ENCODE measurements around the gene RASAL1. TPM values are rescaled to one million over a fixed set of nuclear protein-coding genes. Genes with fewer than 3 reads are reported as not detected.

Gene RASAL1, protein sequence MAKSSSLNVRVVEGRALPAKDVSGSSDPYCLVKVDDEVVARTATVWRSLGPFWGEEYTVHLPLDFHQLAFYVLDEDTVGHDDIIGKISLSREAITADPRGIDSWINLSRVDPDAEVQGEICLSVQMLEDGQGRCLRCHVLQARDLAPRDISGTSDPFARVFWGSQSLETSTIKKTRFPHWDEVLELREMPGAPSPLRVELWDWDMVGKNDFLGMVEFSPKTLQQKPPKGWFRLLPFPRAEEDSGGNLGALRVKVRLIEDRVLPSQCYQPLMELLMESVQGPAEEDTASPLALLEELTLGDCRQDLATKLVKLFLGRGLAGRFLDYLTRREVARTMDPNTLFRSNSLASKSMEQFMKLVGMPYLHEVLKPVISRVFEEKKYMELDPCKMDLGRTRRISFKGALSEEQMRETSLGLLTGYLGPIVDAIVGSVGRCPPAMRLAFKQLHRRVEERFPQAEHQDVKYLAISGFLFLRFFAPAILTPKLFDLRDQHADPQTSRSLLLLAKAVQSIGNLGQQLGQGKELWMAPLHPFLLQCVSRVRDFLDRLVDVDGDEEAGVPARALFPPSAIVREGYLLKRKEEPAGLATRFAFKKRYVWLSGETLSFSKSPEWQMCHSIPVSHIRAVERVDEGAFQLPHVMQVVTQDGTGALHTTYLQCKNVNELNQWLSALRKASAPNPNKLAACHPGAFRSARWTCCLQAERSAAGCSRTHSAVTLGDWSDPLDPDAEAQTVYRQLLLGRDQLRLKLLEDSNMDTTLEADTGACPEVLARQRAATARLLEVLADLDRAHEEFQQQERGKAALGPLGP
- total RNA-seq, result 1 to 10 TPM; 1.2 to 2.7 TPM
- polyA plus RNA-seq (2013, experiment 1 of 2), result 0.49 TPM
- polyA plus RNA-seq (2013, experiment 2 of 2), result 0.34 TPM
- total RNA-seq, result 0 to 16.7 (median 1.3) reads per million in 172 experiments

DNA sequence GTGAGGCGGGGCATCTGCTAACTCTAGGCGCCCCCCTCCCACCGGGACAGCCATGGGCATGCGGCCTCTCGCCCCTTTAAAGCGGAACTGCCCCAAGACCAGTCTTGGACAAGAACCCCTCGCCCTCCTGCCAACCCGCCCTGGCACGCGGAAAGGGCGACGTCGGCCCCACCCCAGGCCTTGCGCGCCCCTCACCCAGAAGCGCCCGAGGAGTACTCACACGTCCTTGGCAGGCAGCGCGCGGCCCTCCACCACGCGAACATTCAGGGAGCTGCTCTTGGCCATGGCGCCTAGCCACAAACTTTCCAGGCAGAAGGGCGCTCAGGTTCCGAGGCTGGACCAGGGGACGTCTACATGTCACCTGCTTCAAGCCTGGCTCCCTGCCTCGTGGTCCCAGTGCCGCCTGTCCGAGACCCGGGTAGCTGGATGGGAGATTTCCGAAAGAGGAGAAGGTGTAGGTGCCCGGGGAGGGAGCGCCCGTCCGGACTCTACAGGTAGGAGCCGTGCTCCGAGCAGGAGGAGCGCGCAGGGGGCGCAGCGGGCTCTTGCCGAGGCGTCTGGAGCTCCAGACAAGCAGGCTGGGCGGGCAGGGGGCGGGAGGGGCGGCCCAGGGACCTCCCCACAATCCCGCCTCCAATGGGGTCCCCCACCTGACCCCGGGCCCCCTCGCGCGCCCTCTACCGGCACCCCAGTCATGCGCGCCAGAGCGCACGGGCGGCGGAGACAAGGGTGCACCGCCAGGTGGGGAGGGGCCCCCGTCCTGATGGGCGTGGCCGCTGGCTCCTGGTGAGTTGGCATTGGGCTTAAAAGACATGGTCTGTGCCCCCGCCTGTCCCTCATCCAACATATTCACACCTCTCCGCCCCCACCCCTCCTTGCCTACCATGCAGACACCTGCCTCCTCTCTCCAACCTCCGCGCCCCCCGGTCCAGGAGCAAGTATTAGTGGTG lies at the start of gene RASAL1:
TSS of gene RASAL1 (minus strand) at position 584 of the 950 bp plus-strand sequence. CDS start at position 285, 299 bp downstream.
- Mint-ChIP-seq H3K4me1 (ENCODE audit: low read depth) (peaks cover 13% of the 10 kb centered on the region), H3K9me3 (no peaks in the 10 kb centered on the region), H3K36me3 (ENCODE audit: low read depth) (no peaks in the 10 kb centered on the region), H3K27ac (peak within 1 kb of the TSS; percentile 98), H3K27me3 (no peaks in the 10 kb centered on the region), H3K4me3 (peak within 1 kb of the TSS; percentile 92)
- H3K27me3 ChIP-seq (ENCODE audit: control insufficient read depth in 1 of 2, insufficient read depth in 2 of 2, low read length in 2 of 2), result no peaks in the 10 kb centered on the region
- DNase-seq, result peak; percentile 58 to 85 (median 76)
- H3K9me3 ChIP-seq (ENCODE audit: control insufficient read depth in 1 of 2, insufficient read depth in 1 of 2, low read length in 2 of 2), result no peaks in the 10 kb centered on the region
- ATAC-seq (ENCODE audit: poor library complexity), result peak; percentile 88
- peaks cover 22% of the 10 kb centered on the region for H3K4me1 ChIP-seq (ENCODE audit: insufficient read depth, low read length)
- peak within 1 kb of the TSS; percentile 51 for H3K4me3 ChIP-seq (ENCODE audit: low read length)
- TF ChIP-seq, protein P1, sequence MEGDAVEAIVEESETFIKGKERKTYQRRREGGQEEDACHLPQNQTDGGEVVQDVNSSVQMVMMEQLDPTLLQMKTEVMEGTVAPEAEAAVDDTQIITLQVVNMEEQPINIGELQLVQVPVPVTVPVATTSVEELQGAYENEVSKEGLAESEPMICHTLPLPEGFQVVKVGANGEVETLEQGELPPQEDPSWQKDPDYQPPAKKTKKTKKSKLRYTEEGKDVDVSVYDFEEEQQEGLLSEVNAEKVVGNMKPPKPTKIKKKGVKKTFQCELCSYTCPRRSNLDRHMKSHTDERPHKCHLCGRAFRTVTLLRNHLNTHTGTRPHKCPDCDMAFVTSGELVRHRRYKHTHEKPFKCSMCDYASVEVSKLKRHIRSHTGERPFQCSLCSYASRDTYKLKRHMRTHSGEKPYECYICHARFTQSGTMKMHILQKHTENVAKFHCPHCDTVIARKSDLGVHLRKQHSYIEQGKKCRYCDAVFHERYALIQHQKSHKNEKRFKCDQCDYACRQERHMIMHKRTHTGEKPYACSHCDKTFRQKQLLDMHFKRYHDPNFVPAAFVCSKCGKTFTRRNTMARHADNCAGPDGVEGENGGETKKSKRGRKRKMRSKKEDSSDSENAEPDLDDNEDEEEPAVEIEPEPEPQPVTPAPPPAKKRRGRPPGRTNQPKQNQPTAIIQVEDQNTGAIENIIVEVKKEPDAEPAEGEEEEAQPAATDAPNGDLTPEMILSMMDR (IDR thresholded peaks at IDR 0.05), result peak; percentile 61
- H3K36me3 ChIP-seq (ENCODE audit: insufficient read depth, low read length), result no peaks in the 10 kb centered on the region
- POLR2A ChIA-PET, result no interaction called here
- intact Hi-C loops (cut with DNase I, micrococcal nuclease), result loop anchor here in 1 of 2 experiments (1.0 to 5.0 kb wide), 2 partner anchors 17 to 37 kb away; no protein-coding TSS in a partner anchor
- CTCF ChIA-PET, result interaction anchor here (0.7 to 1.9 kb wide), 5 partner anchors 18 to 78 kb away, joined by 3 to 12 read pairs (median 3); no protein-coding TSS in a partner anchor
- H3K27ac ChIP-seq (ENCODE audit: low read depth in 1 of 2, low read length in 2 of 2), result peak within 1 kb of the TSS in 1 of 2 donors; percentile 61

DNA sequence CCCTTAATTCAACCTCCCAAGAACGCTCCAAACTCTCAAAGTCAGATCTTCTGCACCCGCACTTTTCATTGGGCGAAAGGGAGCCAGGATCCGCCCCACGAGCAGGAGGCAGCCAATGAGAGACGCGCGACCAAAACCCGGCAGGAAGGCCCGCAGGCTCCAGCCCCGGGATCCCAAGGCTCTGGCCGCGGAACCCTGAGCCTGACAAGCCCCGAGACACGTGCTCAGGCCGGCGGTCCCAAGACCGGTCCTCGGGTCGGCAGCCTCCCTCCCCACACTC lies 49.3 kb upstream of the RASAL1 start:
- H3K9me3 ChIP-seq (ENCODE audit: control insufficient read depth in 1 of 2, insufficient read depth in 1 of 2, low read length in 2 of 2), result no peaks in the 10 kb centered on the region
- ChIA-PET POLR2A (interaction anchor here (0.6 to 2.6 kb wide), 10 partner anchors 10 to 247 kb away, joined by 3 to 24 read pairs (median 4); partner anchors contain the start of genes OAS2, OAS3 and TPCN1), CTCF (interaction anchor here (3.6 kb wide), 1 partner anchor 10 kb away, joined by 19 read pairs; no protein-coding TSS in a partner anchor)
- Mint-ChIP-seq H3K4me1 (ENCODE audit: low read depth) (peaks cover 40% of the 10 kb centered on the region), H3K27me3 (no peaks in the 10 kb centered on the region), H3K36me3 (ENCODE audit: low read depth) (peaks cover 60% of the 10 kb centered on the region), H3K4me3 (peak overlapping the region; percentile 97), H3K9me3 (no peaks in the 10 kb centered on the region), H3K27ac (peak overlapping the region; percentile 99)
- intact Hi-C loops (cut with DNase I, micrococcal nuclease), result loop anchor here (2.0 to 10.0 kb wide), 7 partner anchors 22 to 1500 kb away; partner anchors contain the start of genes TPCN1 (in 2 of the 2), ACAD10 (in 1 of the 2), BRAP (in 1 of the 2) and PLBD2 (in 1 of the 2)
- H3K27me3 ChIP-seq (ENCODE audit: control insufficient read depth in 1 of 2, insufficient read depth in 2 of 2, low read length in 2 of 2), result no peaks in the 10 kb centered on the region
- H3K36me3 ChIP-seq (ENCODE audit: insufficient read depth, low read length), result peaks cover 28% of the 10 kb centered on the region
- TF ChIP-seq, protein P1 (IDR thresholded peaks at IDR 0.05), result no peak
- peak; percentile 81 for ATAC-seq (ENCODE audit: poor library complexity)
- DNase-seq, result peak; percentile 75 to 94 (median 82)
- peak overlapping the region; percentile 94 for H3K4me3 ChIP-seq (ENCODE audit: low read length)
- H3K27ac ChIP-seq (ENCODE audit: low read depth in 1 of 2, low read length in 2 of 2), result peak overlapping the region; percentile 95 to 96
- peaks cover 52% of the 10 kb centered on the region for H3K4me1 ChIP-seq (ENCODE audit: insufficient read depth, low read length)

All from CD4-positive, alpha-beta T cell (primary cell).